IPS-NIHi7 (cell line): ENCODE data around the gene SH3GL2.

ENCODE experiments used
- DNase-seq: peaks from one replicate; pipeline ENCODE4 v3.0.0; 2012; ENCODE audit warnings: mixed read lengths; ENCODE audit errors: extremely low spot score

The SH3GL2 gene

GRCh38 chr9:17810728-17811571, 232.1 kb downstream of the SH3GL2 start:
- peak; percentile 56 for DNase-seq

- DNase-seq, result no peak
These were observed 234.9 kb downstream of the SH3GL2 start for GRCh38 chr9:17813798-17814197.

GRCh38 chr9:17816431-17817027, 237.7 kb downstream of the SH3GL2 start:
- no peak for DNase-seq

- DNase-seq, result no peak
These were observed 245.3 kb downstream of the SH3GL2 start for GRCh38 chr9:17824191-17824590.

GRCh38 chr9:17824616-17825264, 245.9 kb downstream of the SH3GL2 start:
- no peak for DNase-seq

- no peak for DNase-seq
These were observed 246.4 kb downstream of the SH3GL2 start for GRCh38 chr9:17825265-17825659.

GRCh38 chr9:17829064-17829463, 250.2 kb downstream of the SH3GL2 start:
- DNase-seq, result no peak

- no peak for DNase-seq
These were observed 251.0 kb downstream of the SH3GL2 start for GRCh38 chr9:17829812-17830385.

GRCh38 chr9:17832812-17833211, 253.9 kb downstream of the SH3GL2 start:
- DNase-seq, result no peak

- no peak for DNase-seq
These were observed 255.0 kb downstream of the SH3GL2 start for GRCh38 chr9:17833846-17834245.

- DNase-seq, result no peak
These were observed 259.1 kb downstream of the SH3GL2 start for GRCh38 chr9:17837965-17838364.

GRCh38 chr9:17839776-17840175, 260.9 kb downstream of the SH3GL2 start:
- DNase-seq, result no peak

GRCh38 chr9:17843236-17843635, 264.4 kb downstream of the SH3GL2 start:
- DNase-seq, result no peak
